Lung (tissue), 12 donors: ENCODE measurements around the gene ARL6IP5. TPM values are rescaled to one million over a fixed set of nuclear protein-coding genes. Genes with fewer than 3 reads are reported as not detected.

Source experiments
- ATAC-seq: fragments of 200-7000 bp; cut with Tn5 transposase; one replicate; pipeline ENCODE4 v1.9.1; 2020; ENCODE audit warnings: moderate number of reproducible peaks; ENCODE audit not compliant: insufficient read depth, low FRiP score
- DNase-seq, 3 donors: peaks; one replicate each; pipeline ENCODE4 v3.0.0-alpha.2; 2013 to 2017
- H3K27ac ChIP-seq, 2 donors: one replicate each; pipeline ENCODE4 v1.5.1; 2013; ENCODE audit warnings: mild to moderate bottlenecking in 2 of 2, moderate library complexity in 2 of 2, control low read depth in 1 of 2, inconsistent platforms in 1 of 2, low read depth in 1 of 2, low read length in 1 of 2
- H3K27me3 ChIP-seq, 3 donors: one replicate each; pipeline ENCODE4 v1.5.1; 2013; ENCODE audit warnings: low read length in 2 of 3; ENCODE audit not compliant: control insufficient read depth in 3 of 3, insufficient read depth in 3 of 3
- H3K36me3 ChIP-seq, 4 donors: one replicate each; pipeline ENCODE4 v1.5.1; 2013; ENCODE audit warnings: low read length in 4 of 4, mild to moderate bottlenecking in 1 of 4, moderate library complexity in 1 of 4; ENCODE audit not compliant: control insufficient read depth in 4 of 4, insufficient read depth in 4 of 4
- H3K4me1 ChIP-seq, 5 donors: one replicate each; pipeline ENCODE4 v1.5.1; 2013; ENCODE audit warnings: low read length in 5 of 5, mild to moderate bottlenecking in 2 of 5, moderate library complexity in 1 of 5; ENCODE audit not compliant: control insufficient read depth in 5 of 5, insufficient read depth in 5 of 5
- H3K4me3 ChIP-seq: one replicate; pipeline ENCODE4 v1.5.1; 2013; ENCODE audit warnings: mild to moderate bottlenecking, control low read depth, moderate library complexity
- H3K9ac ChIP-seq, 2 donors: one replicate each; pipeline ENCODE4 v1.5.1; 2013; ENCODE audit warnings: low read length in 2 of 2, control low read depth in 1 of 2; ENCODE audit not compliant: insufficient read depth in 1 of 2
- H3K9me3 ChIP-seq, 4 donors: one replicate each; pipeline ENCODE4 v1.5.1; 2013; ENCODE audit warnings: low read length in 3 of 4, mild to moderate bottlenecking in 1 of 4, moderate library complexity in 1 of 4; ENCODE audit not compliant: control insufficient read depth in 4 of 4, insufficient read depth in 3 of 4
- WGBS, 2 donors: extraction: QIAGEN DNeasy Blood & Tissue Kit; methylation state at CpG; one replicate each; pipeline ENCODE4 v1.1.7; 2013; 5-methylcytosine and 5-hydroxymethylcytosine counted together
- polyA plus RNA-seq, 2 donors: library from polyadenylated mRNA; stranded (reverse); fragments of 200-250 nt; gene quantifications; one replicate each; pipeline ENCODE4 v1.2.1, GENCODE V29; 2013
- total RNA-seq, 2 donors: library from RNA; depleted of rRNA in 1 of 2; stranded (reverse); fragments of >200 nt in 1 of 2; gene quantifications; one replicate each; pipeline ENCODE4 v1.2.1, GENCODE V29; 2014 to 2021
- TF ChIP-seq, protein P1 (sequence below): IDR thresholded peaks from 2 replicates; pipeline ENCODE4 v1.5.1; 2012; ENCODE audit warnings: mild to moderate bottlenecking; ENCODE audit errors: control extremely low read depth, extremely low read depth
- donor health status: control.
- donor health status: control.
- donor health status: Bipolar disorder and iron deficiency.
- donor health status: healthy.
- donor health status: DM: yes; HTN: yes; CAD: no.

ARL6IP5 gene
- total and polyA plus RNA-seq, 4 donors = 105 to 132 (median 121) TPM

DNA sequence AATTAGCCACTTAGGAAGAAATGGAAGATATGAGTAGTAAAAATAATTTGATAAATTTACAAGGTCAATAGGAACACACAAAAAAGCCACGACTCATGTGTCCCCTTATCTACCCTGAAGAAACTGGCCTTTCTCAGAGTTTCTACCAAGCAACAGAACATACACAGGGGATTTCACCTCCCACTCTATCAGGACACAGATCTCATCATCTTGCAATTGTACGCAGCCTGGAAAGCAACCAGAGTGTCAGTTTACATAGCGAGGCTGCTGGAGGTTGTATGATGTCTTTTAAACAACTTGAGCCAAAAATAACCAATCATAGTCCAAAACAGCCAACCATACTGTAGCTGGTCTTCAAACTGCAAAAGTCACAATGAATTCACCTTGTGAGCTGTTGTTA lies 57.4 kb downstream of the ARL6IP5 start:
- Histone ChIP-seq H3K9me3 (no peaks in the 10 kb centered on the region), H3K9ac (no peak overlapping the region), H3K27me3 (no peaks in the 10 kb centered on the region), H3K4me3 (no peak overlapping the region), H3K36me3 (no peaks in the 10 kb centered on the region), H3K27ac (no peak overlapping the region), H3K4me1 (peaks cover 0 to 5% (median 0%) of the 10 kb centered on the region in 5 donors)
- no peak for ATAC-seq
- peak in 2 of 3 donors; percentile 19 to 40 for DNase-seq
- TF ChIP-seq, protein P1, sequence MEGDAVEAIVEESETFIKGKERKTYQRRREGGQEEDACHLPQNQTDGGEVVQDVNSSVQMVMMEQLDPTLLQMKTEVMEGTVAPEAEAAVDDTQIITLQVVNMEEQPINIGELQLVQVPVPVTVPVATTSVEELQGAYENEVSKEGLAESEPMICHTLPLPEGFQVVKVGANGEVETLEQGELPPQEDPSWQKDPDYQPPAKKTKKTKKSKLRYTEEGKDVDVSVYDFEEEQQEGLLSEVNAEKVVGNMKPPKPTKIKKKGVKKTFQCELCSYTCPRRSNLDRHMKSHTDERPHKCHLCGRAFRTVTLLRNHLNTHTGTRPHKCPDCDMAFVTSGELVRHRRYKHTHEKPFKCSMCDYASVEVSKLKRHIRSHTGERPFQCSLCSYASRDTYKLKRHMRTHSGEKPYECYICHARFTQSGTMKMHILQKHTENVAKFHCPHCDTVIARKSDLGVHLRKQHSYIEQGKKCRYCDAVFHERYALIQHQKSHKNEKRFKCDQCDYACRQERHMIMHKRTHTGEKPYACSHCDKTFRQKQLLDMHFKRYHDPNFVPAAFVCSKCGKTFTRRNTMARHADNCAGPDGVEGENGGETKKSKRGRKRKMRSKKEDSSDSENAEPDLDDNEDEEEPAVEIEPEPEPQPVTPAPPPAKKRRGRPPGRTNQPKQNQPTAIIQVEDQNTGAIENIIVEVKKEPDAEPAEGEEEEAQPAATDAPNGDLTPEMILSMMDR = no peak
- WGBS, 2 donors = 58 to 73% methylated on average over 3 of the region's 3 CpGs

DNA sequence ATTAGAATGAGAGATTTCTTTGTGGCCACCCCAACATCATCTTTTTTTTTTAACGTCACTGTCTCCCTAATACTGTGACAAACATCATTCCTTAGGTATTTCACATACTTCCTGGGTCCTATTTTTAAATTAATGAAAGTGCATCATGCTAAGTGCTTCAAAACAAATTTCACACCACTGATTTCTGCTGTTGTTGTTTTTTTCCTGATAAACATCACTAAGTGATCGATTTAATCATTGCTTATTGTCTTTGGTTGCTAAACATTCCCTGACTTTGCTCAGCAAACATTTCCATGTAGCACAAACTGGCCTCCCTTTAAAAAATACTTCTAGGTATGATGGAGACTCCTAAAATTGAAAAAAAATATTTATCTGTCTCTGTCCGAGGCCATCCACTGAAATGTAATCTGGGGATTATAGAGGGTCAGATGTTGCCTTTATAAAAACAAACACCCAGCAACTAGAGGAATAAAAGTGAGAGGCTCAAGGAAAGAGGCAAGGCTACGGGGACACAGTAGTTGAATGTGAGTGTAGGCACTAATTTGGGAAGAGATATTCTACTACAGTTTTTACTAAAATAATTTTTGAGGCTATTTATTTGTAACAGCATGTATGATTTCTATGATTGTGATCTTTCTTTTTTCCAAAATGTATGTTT lies 58.2 kb downstream of the ARL6IP5 start:
- TF ChIP-seq, protein P1 = no peak
- Histone ChIP-seq H3K4me3 (no peak overlapping the region), H3K9ac (no peak overlapping the region)

DNA sequence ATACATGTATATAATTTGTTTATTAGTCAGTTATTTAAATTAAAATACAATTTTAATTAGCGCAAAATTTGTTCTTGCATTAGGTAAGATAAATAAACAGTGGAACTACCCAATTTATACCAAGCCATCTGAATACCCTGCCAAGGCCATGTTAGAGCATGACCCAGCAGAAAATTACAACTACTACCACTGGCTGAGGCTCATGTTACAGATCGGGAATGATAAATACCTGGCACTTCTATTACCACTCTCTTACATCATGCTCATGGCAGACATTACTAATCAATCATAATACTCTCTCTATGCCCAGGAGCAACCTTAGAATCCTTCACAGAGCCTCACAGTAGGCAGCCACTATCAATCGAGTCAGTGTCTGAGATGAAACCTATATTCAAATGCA lies 58.9 kb downstream of the ARL6IP5 start:
- Histone ChIP-seq H3K27me3 (no peaks in the 10 kb centered on the region), H3K4me3 (no peak overlapping the region), H3K27ac (no peak overlapping the region), H3K9ac (no peak overlapping the region), H3K9me3 (no peaks in the 10 kb centered on the region), H3K36me3 (no peaks in the 10 kb centered on the region), H3K4me1 (peaks cover 0 to 5% (median 0%) of the 10 kb centered on the region in 5 donors)
- DNase-seq = no peak
- WGBS, 2 donors = 91 to 92% methylated on average over 3 of the region's 3 CpGs
- TF ChIP-seq, protein P1 = no peak
- no peak for ATAC-seq

More for the DNA sequence above, 58.2 kb downstream of the ARL6IP5 start:
- H3K9me3 ChIP-seq = no peaks in the 10 kb centered on the region
- 81 to 84% methylated on average over 4 of the region's 4 CpGs for WGBS, 2 donors
- H3K27me3 ChIP-seq = no peaks in the 10 kb centered on the region
- peaks cover 0 to 5% (median 0%) of the 10 kb centered on the region in 5 donors for H3K4me1 ChIP-seq
- DNase-seq = no peak
- H3K27ac ChIP-seq = no peak overlapping the region
- H3K36me3 ChIP-seq = no peaks in the 10 kb centered on the region
- no peak for ATAC-seq
